NT2/D1 (cell line): ENCODE results near the gene PSEN1.

Experiments
- SUZ12 ChIP-seq: IDR thresholded peaks from 2 replicates; pipeline ENCODE4 v1.6.1; 2011; ENCODE audit not compliant: insufficient read length, insufficient read depth; ENCODE audit errors: extremely low read depth
- YY1 ChIP-seq: IDR thresholded peaks from 2 replicates; pipeline ENCODE4 v1.6.1; 2011; ENCODE audit not compliant: insufficient read length, insufficient read depth
- ZNF274 ChIP-seq: IDR thresholded peaks from 2 replicates; pipeline ENCODE4 v1.6.1; 2011; ENCODE audit warnings: mild to moderate bottlenecking, low read depth, low read length

- TF ChIP-seq ZNF274 (no peak), YY1 (no peak), SUZ12 (no peak)
These were observed 93.7 kb downstream of the PSEN1 start for GRCh38 chr14:73230051-73230450.
